GM12878 (cell line): ENCODE measurements around the gene PIP4K2B. TPM values are rescaled to one million over a fixed set of nuclear protein-coding genes. Genes with fewer than 3 reads are reported as not detected.

Source experiments
- ATAC-seq: fragments of 200-7000 bp; cut with Tn5 transposase; 3 replicates; pipeline ENCODE4 v1.9.1; 2020; ENCODE audit warnings: mild to moderate bottlenecking, moderate library complexity
- BruUV-seq: library from RNA; stranded (reverse); fragments of 400-500 nt; replicated peaks from 2 replicates; lab custom pipeline; 2021; lab: Mats Ljungman, UMichigan
- CTCF ChIA-PET: fragments of 300-600 bp; sonication (Branson Sonifier 250); formaldehyde crosslinking; extraction: SDS; loops from one replicate; lab custom pipeline; 2021; ENCODE audit warnings: inconsistent platforms; lab: Yijun Ruan, JAX
- POLR2A ChIA-PET: fragments of 350-600 bp; formaldehyde crosslinking; extraction: SDS; loops from one replicate; lab custom pipeline; 2021; ENCODE audit warnings: inconsistent platforms; lab: Charles Lee
- RAD21 ChIA-PET: fragments of 300-600 bp; sonication (Branson Sonifier 250); formaldehyde crosslinking; loops from one replicate; lab custom pipeline; 2023; ENCODE audit warnings: antibody characterized with exemption; ENCODE audit not compliant: unreplicated experiment; lab: Charles Lee
- SMC1A ChIA-PET: fragments of 300-600 bp; sonication (Branson Sonifier 250); formaldehyde crosslinking; loops from one replicate; lab custom pipeline; 2023; ENCODE audit not compliant: unreplicated experiment, uncharacterized antibody; lab: Charles Lee
- DNase-seq: peaks from one replicate; pipeline ENCODE4 v3.0.0-alpha.2; 2011; ENCODE audit warnings: low read depth, low spot score
- FAIRE-seq: peaks from 3 replicates; lab custom pipeline; 2011; peaks lifted over from hg19 to GRCh38; lab: Jason Lieb, UNC
- H2AFZ ChIP-seq: 2 replicates; pipeline ENCODE4 v1.6.0; 2011; ENCODE audit warnings: low read depth, low read length, control low read depth; ENCODE audit not compliant: control insufficient read depth
- H3K27ac ChIP-seq: 2 replicates; pipeline ENCODE4 v1.5.1; 2011; ENCODE audit warnings: control low read depth; ENCODE audit not compliant: control insufficient read depth, insufficient read depth
- H3K27me3 ChIP-seq, 2 experiments: replicated peaks in 1 of 2; 2 replicates each; pipeline versions ENCODE4 v1.6.0 to v1.6.1; 2011; ENCODE audit warnings: low read length in 1 of 2; ENCODE audit not compliant: control insufficient read depth in 2 of 2, insufficient read depth in 2 of 2
- H3K36me3 ChIP-seq, 2 experiments: 2 replicates each; pipeline ENCODE4 v1.5.1; 2011; ENCODE audit warnings: low read length in 1 of 2; ENCODE audit not compliant: control insufficient read depth in 2 of 2, insufficient read depth in 2 of 2
- H3K4me1 ChIP-seq: 2 replicates; pipeline ENCODE4 v1.6.1; 2011; ENCODE audit warnings: mild to moderate bottlenecking, low read length, moderate library complexity, mixed read lengths; ENCODE audit not compliant: control insufficient read depth, insufficient read depth
- H3K4me2 ChIP-seq: 2 replicates; pipeline ENCODE4 v1.6.0; 2011; ENCODE audit warnings: control low read depth; ENCODE audit not compliant: control insufficient read depth, insufficient read depth
- H3K4me3 ChIP-seq: fragments of 200-600 bp; sonication (generic); 2 replicates; pipeline ENCODE4 v1.5.1; 2016
- H3K79me2 ChIP-seq: 2 replicates; pipeline ENCODE4 v1.6.0; 2011; ENCODE audit warnings: low read length; ENCODE audit not compliant: control insufficient read depth, insufficient read depth
- H3K9ac ChIP-seq: 2 replicates; pipeline ENCODE4 v1.8.0; 2011; ENCODE audit warnings: low read length, control low read depth, mixed read lengths; ENCODE audit not compliant: control insufficient read depth, insufficient read depth
- H3K9me3 ChIP-seq: replicated peaks from 3 replicates; pipeline ENCODE4 v1.5.1; 2011; ENCODE audit warnings: mild to moderate bottlenecking, low read length; ENCODE audit not compliant: control insufficient read depth, insufficient read depth
- H4K20me1 ChIP-seq: 2 replicates; pipeline ENCODE4 v1.6.0; 2011; ENCODE audit not compliant: control insufficient read depth, insufficient read depth
- BCL11A ChIP-seq: IDR thresholded peaks from 2 replicates; pipeline ENCODE4 v1.6.1; 2011; ENCODE audit warnings: low read depth, low read length
- SIN3A ChIP-seq: IDR thresholded peaks from 2 replicates; pipeline ENCODE4 v1.6.1; 2012; ENCODE audit warnings: low read depth, low read length, improper control_type of control experiment
- STAT1 ChIP-seq: fragments of 450-650 bp; conservative IDR thresholded peaks from 2 replicates; pipeline ENCODE4 v1.6.1; 2014; ENCODE audit warnings: antibody characterized with exemption, mild to moderate bottlenecking
- TARDBP ChIP-seq: IDR thresholded peaks from 2 replicates; pipeline ENCODE4 v1.6.1; 2016; ENCODE audit warnings: borderline replicate concordance
- WGBS: methylation state at CpG from one replicate; pipeline ENCODE4 v1.1.6; 2016; ENCODE audit warnings: low lambda C conversion rate; ENCODE audit not compliant: insufficient replicate concordance, insufficient coverage; ENCODE audit errors: missing lambda C conversion rate; 5-methylcytosine and 5-hydroxymethylcytosine counted together
- in situ Hi-C: fragments of 300-500 bp; cut with MboI; formaldehyde crosslinking; loops from 9 replicates; pipeline ENCODE4 v1.14.3; 2018; ENCODE audit warnings: mixed read lengths
- intact Hi-C: fragments of 100-400 bp; cut with micrococcal nuclease; formaldehyde crosslinking; loops from one replicate; pipeline ENCODE4 v1.14.2; 2022; ENCODE audit not compliant: unreplicated experiment
- polyA plus RNA-seq, 11 experiments: library from polyadenylated mRNA; depleted of rRNA in 4 of 11; unstranded in 6 of 11; stranded (reverse) in 5 of 11; fragments of >200 nt; fragmentation: Nextera tagmentation in 4 of 11; fragmentation: Illumina TruSeq in 1 of 11; extraction: Ambion mirVana in 4 of 11; extraction: Trizol in 1 of 11; gene quantifications; 1 replicate in 1 of 11; 2 replicates in 10 of 11; pipeline versions ENCODE4 v1.2.1 to v1.2.3, GENCODE V29; 2011 to 2016; ENCODE audit warnings: inconsistent platforms in 2 of 11, missing spikeins in 2 of 11, low read depth in 1 of 11
- total RNA-seq, 4 experiments: library from RNA; depleted of rRNA in 3 of 4; stranded (reverse); fragments of >200 nt in 3 of 4; fragmentation: Illumina TruSeq in 1 of 4; extraction: Trizol in 1 of 4; gene quantifications; 2 replicates each; pipeline versions ENCODE4 v1.2.1 to v1.2.3, GENCODE V29; 2013 to 2021
- TF ChIP-seq, protein P1 (sequence below): IDR thresholded peaks from 2 replicates; pipeline ENCODE4 v1.6.1; 2012; ENCODE audit warnings: low read depth, low read length, improper control_type of control experiment
- TF ChIP-seq, protein P2 (sequence below): IDR thresholded peaks from 2 replicates; pipeline ENCODE4 v1.6.1; 2012; ENCODE audit warnings: mild to moderate bottlenecking, low read depth, low read length

The PIP4K2B gene
- total and polyA plus RNA-seq, 10 of the 15 experiments (the other 5 are each of a cell fraction or from before 2014, with no cell fraction given): 3.8 to 30.3 (median 18.2) TPM

DNA sequence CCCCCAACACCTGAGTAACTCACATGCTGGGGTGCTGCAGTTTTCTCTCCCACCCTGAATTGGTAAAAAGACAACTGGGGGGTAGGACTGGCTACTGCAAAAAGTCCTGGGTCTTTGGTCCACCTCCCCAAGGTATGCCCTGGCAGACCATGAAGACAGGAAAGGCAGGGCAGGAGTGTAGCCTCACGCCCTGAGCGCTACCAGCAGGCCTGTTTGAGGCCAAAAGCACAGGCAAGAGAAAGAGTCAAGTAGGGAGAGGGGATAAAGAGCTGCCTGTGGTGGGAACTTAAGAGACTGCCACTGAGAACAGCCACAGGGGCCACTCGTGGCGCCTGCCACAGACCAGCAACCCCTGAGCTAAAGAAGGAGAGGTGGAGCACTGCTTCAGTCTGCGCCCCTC, 33.0 kb downstream of the PIP4K2B start (continued):
- TF ChIP-seq, protein P1, sequence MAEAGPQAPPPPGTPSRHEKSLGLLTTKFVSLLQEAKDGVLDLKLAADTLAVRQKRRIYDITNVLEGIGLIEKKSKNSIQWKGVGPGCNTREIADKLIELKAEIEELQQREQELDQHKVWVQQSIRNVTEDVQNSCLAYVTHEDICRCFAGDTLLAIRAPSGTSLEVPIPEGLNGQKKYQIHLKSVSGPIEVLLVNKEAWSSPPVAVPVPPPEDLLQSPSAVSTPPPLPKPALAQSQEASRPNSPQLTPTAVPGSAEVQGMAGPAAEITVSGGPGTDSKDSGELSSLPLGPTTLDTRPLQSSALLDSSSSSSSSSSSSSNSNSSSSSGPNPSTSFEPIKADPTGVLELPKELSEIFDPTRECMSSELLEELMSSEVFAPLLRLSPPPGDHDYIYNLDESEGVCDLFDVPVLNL: no peak
- no peak for TF ChIP-seq SIN3A
- TF ChIP-seq, protein P2, sequence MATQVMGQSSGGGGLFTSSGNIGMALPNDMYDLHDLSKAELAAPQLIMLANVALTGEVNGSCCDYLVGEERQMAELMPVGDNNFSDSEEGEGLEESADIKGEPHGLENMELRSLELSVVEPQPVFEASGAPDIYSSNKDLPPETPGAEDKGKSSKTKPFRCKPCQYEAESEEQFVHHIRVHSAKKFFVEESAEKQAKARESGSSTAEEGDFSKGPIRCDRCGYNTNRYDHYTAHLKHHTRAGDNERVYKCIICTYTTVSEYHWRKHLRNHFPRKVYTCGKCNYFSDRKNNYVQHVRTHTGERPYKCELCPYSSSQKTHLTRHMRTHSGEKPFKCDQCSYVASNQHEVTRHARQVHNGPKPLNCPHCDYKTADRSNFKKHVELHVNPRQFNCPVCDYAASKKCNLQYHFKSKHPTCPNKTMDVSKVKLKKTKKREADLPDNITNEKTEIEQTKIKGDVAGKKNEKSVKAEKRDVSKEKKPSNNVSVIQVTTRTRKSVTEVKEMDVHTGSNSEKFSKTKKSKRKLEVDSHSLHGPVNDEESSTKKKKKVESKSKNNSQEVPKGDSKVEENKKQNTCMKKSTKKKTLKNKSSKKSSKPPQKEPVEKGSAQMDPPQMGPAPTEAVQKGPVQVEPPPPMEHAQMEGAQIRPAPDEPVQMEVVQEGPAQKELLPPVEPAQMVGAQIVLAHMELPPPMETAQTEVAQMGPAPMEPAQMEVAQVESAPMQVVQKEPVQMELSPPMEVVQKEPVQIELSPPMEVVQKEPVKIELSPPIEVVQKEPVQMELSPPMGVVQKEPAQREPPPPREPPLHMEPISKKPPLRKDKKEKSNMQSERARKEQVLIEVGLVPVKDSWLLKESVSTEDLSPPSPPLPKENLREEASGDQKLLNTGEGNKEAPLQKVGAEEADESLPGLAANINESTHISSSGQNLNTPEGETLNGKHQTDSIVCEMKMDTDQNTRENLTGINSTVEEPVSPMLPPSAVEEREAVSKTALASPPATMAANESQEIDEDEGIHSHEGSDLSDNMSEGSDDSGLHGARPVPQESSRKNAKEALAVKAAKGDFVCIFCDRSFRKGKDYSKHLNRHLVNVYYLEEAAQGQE: no peak
- TF ChIP-seq, all 136 proteins: peak for 0

DNA sequence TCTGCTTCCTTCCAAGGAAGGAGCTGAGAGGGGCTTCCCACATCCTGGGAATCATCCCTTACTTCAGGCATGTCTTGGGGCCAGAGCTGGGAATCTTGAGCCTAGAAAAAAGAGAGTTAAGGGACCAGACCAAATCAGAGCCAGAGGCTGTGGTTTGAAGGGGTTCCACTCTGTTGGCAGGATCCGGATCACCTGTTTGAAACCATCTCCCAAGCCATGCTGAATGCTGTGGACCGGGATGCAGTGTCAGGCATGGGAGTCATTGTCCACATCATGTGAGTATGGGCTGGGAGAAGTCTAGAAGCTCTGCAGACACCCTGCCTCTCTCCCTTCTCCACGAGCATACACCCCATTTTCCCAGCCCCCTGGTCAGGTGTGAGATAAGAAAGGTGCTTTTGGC, 37.1 kb downstream of the PIP4K2B start:
- TF ChIP-seq BCL11A (no peak), TARDBP (no peak), STAT1 (no peak)
- no peaks in the 10 kb centered on the region for H3K9me3 ChIP-seq
- no peak for DNase-seq
- ChIA-PET POLR2A (interaction anchor here (0.6 to 1.2 kb wide), 3 partner anchors 10 to 95 kb away, joined by 3 read pairs; partner anchors contain the start of gene PSMB3), RAD21 (interaction anchor here (1.2 kb wide), 1 partner anchor 221 kb away, joined by 3 read pairs; no protein-coding TSS in a partner anchor), CTCF (interaction anchor here (1.0 to 1.2 kb wide), 3 partner anchors 10 to 412 kb away, joined by 3 to 5 read pairs (median 3); partner anchors contain the start of gene PSMB3), SMC1A (interaction anchor here (1.1 to 1.7 kb wide), 2 partner anchors 13 to 221 kb away, joined by 3 to 5 read pairs; no protein-coding TSS in a partner anchor)
- in situ Hi-C loops (no loop called here), intact Hi-C loops (no loop called here)
- no peaks in the 10 kb centered on the region for H4K20me1 ChIP-seq
- ATAC-seq: no peak
- H3K4me1 ChIP-seq: no peaks in the 10 kb centered on the region
- WGBS: 83% methylated on average over 3 of the region's 3 CpGs
- no peak overlapping the region for H3K27ac ChIP-seq
- BruUV-seq: no TSS peak
- H3K36me3 ChIP-seq: peaks cover 18 to 37% of the 10 kb centered on the region in 2 experiments
- H3K4me2 ChIP-seq: no peak overlapping the region
- FAIRE-seq: no peak
- H3K79me2 ChIP-seq: no peaks in the 10 kb centered on the region
- no peak overlapping the region for H3K9ac ChIP-seq
- H2AFZ ChIP-seq: no peak overlapping the region
- H3K27me3 ChIP-seq: no peaks in the 10 kb centered on the region
- no peak overlapping the region for H3K4me3 ChIP-seq
